Erythroblast (primary cell): ENCODE results near the gene ZBTB1.

ENCODE experiments used
- GATA1 ChIP-seq: IDR thresholded peaks from 2 replicates; pipeline ENCODE4 v1.6.1; 2011; ENCODE audit warnings: low read depth, mild to moderate bottlenecking, control low read depth, low read length, moderate library complexity
- POLR2A ChIP-seq: IDR thresholded peaks from 2 replicates; pipeline ENCODE4 v1.6.1; 2011; ENCODE audit warnings: mild to moderate bottlenecking, low read length

GRCh38 chr14:64467101-64467500 is 37.5 kb upstream of the ZBTB1 start:
- TF ChIP-seq POLR2A (no peak), GATA1 (no peak)
